SK-N-SH (cell line): ENCODE data around the gene BRINP2. TPM values are rescaled to one million over a fixed set of nuclear protein-coding genes. Genes with fewer than 3 reads are reported as not detected.
A peak's percentile ranks its signal among the peaks of the same experiment; 100 is the strongest.

Experiments used
- CTCF ChIA-PET: fragments of 300-600, 350-600 bp; formaldehyde crosslinking; extraction: SDS; loops from one replicate; lab custom pipeline; 2021; lab: Yijun Ruan, JAX
- POLR2A ChIA-PET: fragments of 350-600 bp; sonication (Branson Sonifier 250); formaldehyde crosslinking; extraction: SDS; loops from one replicate; lab custom pipeline; 2020; ENCODE audit warnings: antibody characterized with exemption, inconsistent platforms; lab: Yijun Ruan, JAX
- DNase-seq: peaks from one replicate; pipeline ENCODE4 v3.0.0; 2012
- H2AFZ ChIP-seq: fragments of 200-600 bp; sonication (generic); 2 replicates; pipeline ENCODE4 v1.8.1; 2016; ENCODE audit warnings: antibody characterized with exemption, mild to moderate bottlenecking, low read depth
- H3F3A ChIP-seq: fragments of 200-600 bp; sonication (generic); replicated peaks from 2 replicates; pipeline ENCODE3; 2016; ENCODE audit warnings: antibody characterized with exemption, mild to moderate bottlenecking; ENCODE audit not compliant: insufficient read depth
- H3K27ac ChIP-seq, 2 experiments: fragments of 200-500 bp in 1 of 2; fragments of 200-600 bp in 1 of 2; sonication (Bioruptor generic) in 1 of 2; sonication (generic), shearing (Covaris generic) in 1 of 2; 2 replicates each; pipeline versions ENCODE4 v1.5.1 to v1.6.1; 2014 to 2016; ENCODE audit warnings: low read depth in 2 of 2, inconsistent platforms in 1 of 2, low read length in 1 of 2, mild to moderate bottlenecking in 1 of 2, mixed read lengths in 1 of 2
- H3K27me3 ChIP-seq: fragments of 200-600 bp; sonication (generic), shearing (Covaris generic); 2 replicates; pipeline ENCODE4 v1.6.1; 2016; ENCODE audit warnings: mixed run types; ENCODE audit not compliant: insufficient read depth
- H3K36me3 ChIP-seq, 2 experiments: fragments of 200-500 bp in 1 of 2; fragments of 200-600 bp in 1 of 2; sonication (Bioruptor generic) in 1 of 2; sonication (generic) in 1 of 2; replicated peaks in 1 of 2; 2 replicates each; pipeline versions ENCODE3 to v1.5.1; 2014 to 2016; ENCODE audit warnings: low read length in 1 of 2, mild to moderate bottlenecking in 1 of 2; ENCODE audit not compliant: insufficient read depth in 2 of 2, control insufficient read depth in 1 of 2
- H3K4me1 ChIP-seq, 2 experiments: fragments of 200-500 bp in 1 of 2; fragments of 200-600 bp in 1 of 2; sonication (Bioruptor generic) in 1 of 2; sonication (generic), shearing (Covaris generic) in 1 of 2; 2 replicates each; pipeline versions ENCODE4 v1.5.1 to v1.6.1; 2014 to 2016; ENCODE audit warnings: low read depth in 1 of 2, low read length in 1 of 2, mixed run types in 1 of 2; ENCODE audit not compliant: insufficient read depth in 2 of 2, control insufficient read depth in 1 of 2
- H3K4me2 ChIP-seq: fragments of 200-600 bp; sonication (generic), shearing (Covaris generic); 2 replicates; pipeline ENCODE4 v1.6.1; 2017; ENCODE audit warnings: mixed run types
- H3K4me3 ChIP-seq, 2 experiments: fragments of 200-500 bp in 1 of 2; fragments of 200-600 bp in 1 of 2; sonication (Bioruptor generic) in 1 of 2; sonication (generic), shearing (Covaris generic) in 1 of 2; 2 replicates each; pipeline versions ENCODE4 v1.5.1 to v1.8.1; 2014 to 2016; ENCODE audit warnings: low read depth in 2 of 2, inconsistent platforms in 1 of 2, low read length in 1 of 2, mild to moderate bottlenecking in 1 of 2, mixed read lengths in 1 of 2, moderate library complexity in 1 of 2
- H3K79me2 ChIP-seq: fragments of 200-600 bp; sonication (generic); 2 replicates; pipeline ENCODE4 v1.8.1; 2017; ENCODE audit warnings: mild to moderate bottlenecking; ENCODE audit not compliant: insufficient read depth
- H3K9ac ChIP-seq: fragments of 200-600 bp; sonication (generic); 2 replicates; pipeline ENCODE4 v1.6.1; 2017; ENCODE audit warnings: mixed run types
- H3K9me2 ChIP-seq: fragments of 200-600 bp; sonication (generic); 2 replicates; pipeline ENCODE4 v1.6.1; 2017; ENCODE audit warnings: mixed run types
- H3K9me3 ChIP-seq: fragments of 200-600 bp; sonication (generic); 2 replicates; pipeline ENCODE4 v1.6.1; 2017; ENCODE audit warnings: mixed run types, mild to moderate bottlenecking, moderate library complexity
- H4K20me1 ChIP-seq: fragments of 200-600 bp; sonication (generic); 2 replicates; pipeline ENCODE4 v1.6.1; 2017; ENCODE audit warnings: mild to moderate bottlenecking, mixed run types; ENCODE audit not compliant: insufficient read depth
- CHD2 ChIP-seq: fragments of 150-350 bp; IDR thresholded peaks from 2 replicates; pipeline ENCODE4 v1.6.1; 2018; ENCODE audit warnings: low read length; ENCODE audit not compliant: partially characterized antibody
- ELF1 ChIP-seq: IDR thresholded peaks from 2 replicates; pipeline ENCODE4 v1.4.0; 2012
- GABPA ChIP-seq: IDR thresholded peaks from 2 replicates; pipeline ENCODE4 v1.4.0; 2012; ENCODE audit warnings: low read depth, mild to moderate bottlenecking
- GATA2 ChIP-seq: sonication (generic); formaldehyde crosslinking; IDR thresholded peaks from 2 replicates; pipeline ENCODE4 v1.5.0; 2020; ENCODE audit warnings: mild to moderate bottlenecking, missing genetic modification reagents
- MAX ChIP-seq: IDR thresholded peaks from 2 replicates; pipeline ENCODE4 v1.4.0; 2012; ENCODE audit warnings: low read depth
- NFIC ChIP-seq: IDR thresholded peaks from 2 replicates; pipeline ENCODE4 v1.4.0; 2012; ENCODE audit warnings: borderline replicate concordance
- NRF1 ChIP-seq: IDR thresholded peaks from 2 replicates; pipeline ENCODE4 v1.6.1; 2012; ENCODE audit warnings: low read depth, mild to moderate bottlenecking, low read length
- POLR2AphosphoS5 ChIP-seq: IDR thresholded peaks from 2 replicates; pipeline ENCODE4 v1.6.1; 2012; ENCODE audit warnings: low read depth, low read length
- RAD21 ChIP-seq: IDR thresholded peaks from 2 replicates; pipeline ENCODE4 v1.6.1; 2012; ENCODE audit warnings: mild to moderate bottlenecking, low read length
- TEAD4 ChIP-seq: IDR thresholded peaks from 2 replicates; pipeline ENCODE4 v1.4.0; 2012; ENCODE audit warnings: mild to moderate bottlenecking, borderline replicate concordance; ENCODE audit not compliant: insufficient read depth
- USF1 ChIP-seq: IDR thresholded peaks from 2 replicates; pipeline ENCODE4 v1.4.0; 2012; ENCODE audit warnings: low read depth, borderline replicate concordance
- WGBS: methylation state at CpG from one replicate; pipeline ENCODE4 v1.1.6; 2017; ENCODE audit warnings: low lambda C conversion rate; 5-methylcytosine and 5-hydroxymethylcytosine counted together
- polyA plus RNA-seq, 3 experiments: library from polyadenylated mRNA; depleted of rRNA; stranded (reverse); fragments of >200 nt; gene quantifications; 2 replicates each; pipeline ENCODE4 v1.2.3, GENCODE V29; 2012

The BRINP2 gene
- polyA plus RNA-seq, 1 of the 3 experiments (the other 2 are of a cell fraction): 0.12 TPM

GRCh38 chr1:177142791-177143271 lies 27.9 kb upstream of the BRINP2 start:
- Histone ChIP-seq H3K9me2 (no peaks in the 10 kb centered on the region), H3K79me2 (no peaks in the 10 kb centered on the region), H4K20me1 (no peaks in the 10 kb centered on the region), H3K9me3 (no peaks in the 10 kb centered on the region), H3K27me3 (no peaks in the 10 kb centered on the region), H3K27ac (no peak overlapping the region)
- no peak for DNase-seq
- TF ChIP-seq CHD2 (no peak), RAD21 (no peak)
- TF ChIP-seq, all 33 proteins: peak for 0
- CTCF ChIA-PET: interaction anchor here (1.2 kb wide), 1 partner anchor 10 kb away, joined by 3 read pairs; no protein-coding TSS in a partner anchor
- WGBS: 35% methylated on average over 4 of the region's 4 CpGs
- H3F3A ChIP-seq: no peaks in the 10 kb centered on the region
- POLR2A ChIA-PET: no interaction called here
- H3K36me3 ChIP-seq: no peaks in the 10 kb centered on the region
- no peak overlapping the region for H3K9ac ChIP-seq
- H3K4me3 ChIP-seq: no peak overlapping the region
- no peak overlapping the region for H2AFZ ChIP-seq
- peaks cover 0 to 5% of the 10 kb centered on the region in 2 experiments; a peak in 2 of 4 replicates for H3K4me1 ChIP-seq
- H3K4me2 ChIP-seq: no peak overlapping the region

GRCh38 chr1:177145106-177146070 lies 25.4 kb upstream of the BRINP2 start:
- CTCF ChIA-PET: interaction anchor here (1.0 to 2.4 kb wide), 2 partner anchors 12 to 36 kb away, joined by 3 to 6 read pairs; no protein-coding TSS in a partner anchor
- Histone ChIP-seq H3K4me2 (no peak overlapping the region), H3F3A (no peaks in the 10 kb centered on the region), H3K27me3 (no peaks in the 10 kb centered on the region), H3K9me2 (no peaks in the 10 kb centered on the region), H2AFZ (no peak overlapping the region), H4K20me1 (no peaks in the 10 kb centered on the region), H3K4me3 (no peak overlapping the region), H3K36me3 (no peaks in the 10 kb centered on the region), H3K9me3 (no peaks in the 10 kb centered on the region), H3K27ac (peak overlapping the region in 1 of 2 experiments; percentile 69; a peak in 2 of 4 replicates), H3K9ac (no peak overlapping the region), H3K79me2 (no peaks in the 10 kb centered on the region), H3K4me1 (peaks cover 0 to 5% of the 10 kb centered on the region in 2 experiments; a peak in 2 of 4 replicates)
- TF ChIP-seq TEAD4 (no peak), USF1 (no peak), GABPA (no peak), NFIC (no peak), POLR2AphosphoS5 (no peak), NRF1 (no peak), ELF1 (no peak), GATA2 (CRISPR knock-in tag) (no peak), MAX (no peak)
- POLR2A ChIA-PET: no interaction called here
- WGBS: 6% methylated on average over 3 of the region's 3 CpGs
- peak; percentile 51 for DNase-seq
